H9 (cell line): ENCODE measurements around the gene GCNT2. TPM values are rescaled to one million over a fixed set of nuclear protein-coding genes. Genes with fewer than 3 reads are reported as not detected.

Experiments
- DNase-seq: peaks from one replicate; pipeline ENCODE4 v3.0.0-alpha.2; 2017
- H2AFZ ChIP-seq: one replicate; pipeline ENCODE4 v1.6.1; 2013; ENCODE audit warnings: mild to moderate bottlenecking, low read length, control low read depth, moderate library complexity
- H2AK5ac ChIP-seq: 2 replicates; pipeline ENCODE4 v1.6.1; 2013; ENCODE audit warnings: low read length, control low read depth, mixed read lengths; ENCODE audit not compliant: insufficient read length
- H2BK120ac ChIP-seq: one replicate; pipeline ENCODE4 v1.6.1; 2013; ENCODE audit warnings: low read depth, mild to moderate bottlenecking, low read length, control low read depth, inconsistent platforms; ENCODE audit not compliant: poor library complexity, severe bottlenecking
- H2BK12ac ChIP-seq: 2 replicates; pipeline ENCODE4 v1.6.1; 2013; ENCODE audit warnings: low read length, control low read depth, mixed read lengths, low read depth; ENCODE audit not compliant: insufficient read length
- H2BK15ac ChIP-seq: 2 replicates; pipeline ENCODE4 v1.6.1; 2013; ENCODE audit warnings: low read depth, low read length, control low read depth
- H2BK20ac ChIP-seq: one replicate; pipeline ENCODE4 v1.6.1; 2013; ENCODE audit warnings: low read depth, mild to moderate bottlenecking, low read length, control low read depth, inconsistent platforms; ENCODE audit not compliant: poor library complexity, severe bottlenecking
- H2BK5ac ChIP-seq: 2 replicates; pipeline ENCODE4 v1.6.1; 2013; ENCODE audit warnings: low read length, control low read depth, mixed read lengths; ENCODE audit not compliant: insufficient read length
- H3K14ac ChIP-seq: 2 replicates; pipeline ENCODE4 v1.6.1; 2013; ENCODE audit warnings: low read length, control low read depth; ENCODE audit not compliant: insufficient read depth
- H3K18ac ChIP-seq: 2 replicates; pipeline ENCODE4 v1.6.1; 2013; ENCODE audit warnings: low read depth, mild to moderate bottlenecking, mixed read lengths, low read length, control low read depth; ENCODE audit not compliant: insufficient read length
- H3K23ac ChIP-seq: 2 replicates; pipeline ENCODE4 v1.6.1; 2013; ENCODE audit warnings: low read length, control low read depth, mixed read lengths, low read depth; ENCODE audit not compliant: insufficient read length
- H3K23me2 ChIP-seq: 2 replicates; pipeline ENCODE4 v1.6.1; 2013; ENCODE audit warnings: low read depth, mild to moderate bottlenecking, mixed read lengths, low read length, control low read depth; ENCODE audit not compliant: insufficient read length, poor library complexity, severe bottlenecking
- H3K27ac ChIP-seq: 2 replicates; pipeline ENCODE4 v1.5.1; 2013; ENCODE audit warnings: low read length, control low read depth, mixed read lengths, low read depth; ENCODE audit not compliant: insufficient read length
- H3K27me3 ChIP-seq: 2 replicates; pipeline ENCODE4 v1.6.1; 2013; ENCODE audit warnings: low read length, control low read depth, inconsistent platforms; ENCODE audit not compliant: insufficient read depth
- H3K4ac ChIP-seq: 2 replicates; pipeline ENCODE4 v1.6.1; 2013; ENCODE audit warnings: low read depth, mild to moderate bottlenecking, control low read depth, inconsistent platforms, low read length, moderate library complexity
- H3K4me1 ChIP-seq: 2 replicates; pipeline ENCODE4 v1.6.1; 2013; ENCODE audit warnings: low read length, control low read depth, inconsistent platforms; ENCODE audit not compliant: insufficient read depth
- H3K4me2 ChIP-seq: 2 replicates; pipeline ENCODE4 v1.6.1; 2013; ENCODE audit warnings: low read length, control low read depth, mixed read lengths; ENCODE audit not compliant: insufficient read length, insufficient read depth
- H3K56ac ChIP-seq: 2 replicates; pipeline ENCODE4 v1.6.1; 2013; ENCODE audit warnings: low read depth, mild to moderate bottlenecking, mixed read lengths, low read length, control low read depth; ENCODE audit not compliant: insufficient read length
- H3K79me1 ChIP-seq: 2 replicates; pipeline ENCODE4 v1.6.1; 2013; ENCODE audit warnings: low read depth, mild to moderate bottlenecking, moderate library complexity, low read length, control low read depth, inconsistent platforms; ENCODE audit not compliant: insufficient read depth, poor library complexity, severe bottlenecking
- H3K79me2 ChIP-seq: 2 replicates; pipeline ENCODE4 v1.6.1; 2013; ENCODE audit warnings: low read length, control low read depth, inconsistent platforms; ENCODE audit not compliant: insufficient read depth
- H3K9ac ChIP-seq: 2 replicates; pipeline ENCODE4 v1.6.1; 2013; ENCODE audit warnings: low read length, control low read depth, mixed read lengths; ENCODE audit not compliant: insufficient read length; ENCODE audit errors: extremely low read depth
- H3K9me3 ChIP-seq: one replicate; pipeline ENCODE4 v1.6.1; 2013; ENCODE audit warnings: low read depth, low read length, inconsistent platforms; ENCODE audit not compliant: control insufficient read depth
- H3T11ph ChIP-seq: one replicate; pipeline ENCODE4 v1.6.1; 2013; ENCODE audit warnings: mild to moderate bottlenecking, low read length, control low read depth, inconsistent platforms
- H4K20me1 ChIP-seq: one replicate; pipeline ENCODE4 v1.6.1; 2013; ENCODE audit not compliant: control insufficient read depth, insufficient read length, insufficient read depth
- H4K5ac ChIP-seq: 2 replicates; pipeline ENCODE4 v1.6.1; 2013; ENCODE audit warnings: low read depth, mild to moderate bottlenecking, mixed read lengths, low read length, control low read depth; ENCODE audit not compliant: insufficient read length
- H4K8ac ChIP-seq: replicated peaks from 2 replicates; pipeline ENCODE4 v1.6.1; 2013; ENCODE audit warnings: low read length, control low read depth, mixed read lengths, low read depth; ENCODE audit not compliant: insufficient read length
- H4K91ac ChIP-seq: 2 replicates; pipeline ENCODE4 v1.6.1; 2013; ENCODE audit warnings: low read depth, mild to moderate bottlenecking, moderate library complexity, mixed read lengths, low read length, control low read depth; ENCODE audit not compliant: insufficient read length
- H3K27ac Mint-ChIP-seq, 3 experiments: 2 replicates in 2 of 3; 3 replicates in 1 of 3; pipeline ENCODE4 v1.8.0; 2020 to 2021; ENCODE audit warnings: mixed read lengths in 3 of 3, mild to moderate bottlenecking in 1 of 3, moderate library complexity in 1 of 3
- H3K27me3 Mint-ChIP-seq: 2 replicates; pipeline ENCODE4 v1.8.0; 2021; ENCODE audit warnings: low read depth, mild to moderate bottlenecking, moderate library complexity, mixed read lengths
- H3K36me3 Mint-ChIP-seq, 3 experiments: 2 replicates in 2 of 3; 3 replicates in 1 of 3; pipeline ENCODE4 v1.8.0; 2020 to 2021; ENCODE audit warnings: low read depth in 3 of 3, mixed read lengths in 3 of 3; ENCODE audit not compliant: insufficient read depth in 1 of 3
- H3K4me1 Mint-ChIP-seq, 2 experiments: 2 replicates each; pipeline ENCODE4 v1.8.0; 2020; ENCODE audit warnings: mixed read lengths in 2 of 2
- H3K4me3 Mint-ChIP-seq, 2 experiments: 2 replicates in 1 of 2; 3 replicates in 1 of 2; pipeline ENCODE4 v1.8.0; 2020 to 2021; ENCODE audit warnings: mild to moderate bottlenecking in 2 of 2, mixed read lengths in 2 of 2, moderate library complexity in 1 of 2
- H3K9me3 Mint-ChIP-seq, 2 experiments: 2 replicates in 1 of 2; 3 replicates in 1 of 2; pipeline ENCODE4 v1.8.0; 2020; ENCODE audit warnings: mild to moderate bottlenecking in 2 of 2, mixed read lengths in 2 of 2, moderate library complexity in 1 of 2
- WGBS: extraction: QIAGEN DNeasy Blood & Tissue Kit; methylation state at CpG from one replicate; pipeline ENCODE4 v1.1.7; 2013; ENCODE audit warnings: missing lambda C conversion rate, low lambda C conversion rate, mixed read lengths; ENCODE audit not compliant: insufficient read length; ENCODE audit errors: extremely low coverage; 5-methylcytosine and 5-hydroxymethylcytosine counted together
- total RNA-seq: library from RNA; stranded (reverse); gene quantifications from 2 replicates; pipeline ENCODE4 v1.2.1, GENCODE V29; 2021
- TF ChIP-seq, protein P1 (sequence below): fragments of 200-600 bp; sonication (generic); conservative IDR thresholded peaks from 3 replicates; pipeline ENCODE4 v1.8.0; 2021; ENCODE audit warnings: antibody characterized with exemption, mild to moderate bottlenecking

Gene GCNT2
- total RNA-seq, 1 experiment from 2014 or later: 41.7 TPM

DNA sequence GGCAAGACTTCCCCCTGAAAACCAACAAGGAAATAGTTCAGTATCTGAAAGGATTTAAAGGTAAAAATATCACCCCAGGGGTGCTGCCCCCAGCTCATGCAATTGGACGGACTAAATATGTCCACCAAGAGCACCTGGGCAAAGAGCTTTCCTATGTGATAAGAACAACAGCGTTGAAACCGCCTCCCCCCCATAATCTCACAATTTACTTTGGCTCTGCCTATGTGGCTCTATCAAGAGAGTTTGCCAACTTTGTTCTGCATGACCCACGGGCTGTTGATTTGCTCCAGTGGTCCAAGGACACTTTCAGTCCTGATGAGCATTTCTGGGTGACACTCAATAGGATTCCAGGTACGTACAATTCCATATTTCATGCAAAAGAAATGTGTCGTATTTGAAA is 35.8 kb downstream of the GCNT2 start:
- Histone ChIP-seq H3K4ac (no peak overlapping the region), H3K79me2 (peaks cover 36% of the 10 kb centered on the region; the same call in 1 of the 2 replicates), H3K9me3 (no peaks in the 10 kb centered on the region), H3T11ph (no peak overlapping the region), H2AK5ac (no peak overlapping the region), H3K23me2 (peaks cover 30% of the 10 kb centered on the region), H4K91ac (no peak overlapping the region), H2BK15ac (no peak overlapping the region), H4K20me1 (no peaks in the 10 kb centered on the region), H3K9ac (peak overlapping the region; percentile 82), H2BK5ac (no peak overlapping the region), H3K4me1 (peaks cover 5% of the 10 kb centered on the region; the same call in 1 of the 2 replicates), H3K18ac (no peak overlapping the region), H3K27ac (no peak overlapping the region), H3K79me1 (no peaks in the 10 kb centered on the region), H3K27me3 (no peaks in the 10 kb centered on the region), H2AFZ (no peak overlapping the region), H4K5ac (no peak overlapping the region), H3K56ac (no peak overlapping the region), H4K8ac (no peak overlapping the region), H2BK120ac (no peak overlapping the region), H3K23ac (no peak overlapping the region), H2BK20ac (no peak overlapping the region), H2BK12ac (no peak overlapping the region), H3K4me2 (peak overlapping the region; percentile 85), H3K14ac (no peak overlapping the region)
- TF ChIP-seq, protein P1, sequence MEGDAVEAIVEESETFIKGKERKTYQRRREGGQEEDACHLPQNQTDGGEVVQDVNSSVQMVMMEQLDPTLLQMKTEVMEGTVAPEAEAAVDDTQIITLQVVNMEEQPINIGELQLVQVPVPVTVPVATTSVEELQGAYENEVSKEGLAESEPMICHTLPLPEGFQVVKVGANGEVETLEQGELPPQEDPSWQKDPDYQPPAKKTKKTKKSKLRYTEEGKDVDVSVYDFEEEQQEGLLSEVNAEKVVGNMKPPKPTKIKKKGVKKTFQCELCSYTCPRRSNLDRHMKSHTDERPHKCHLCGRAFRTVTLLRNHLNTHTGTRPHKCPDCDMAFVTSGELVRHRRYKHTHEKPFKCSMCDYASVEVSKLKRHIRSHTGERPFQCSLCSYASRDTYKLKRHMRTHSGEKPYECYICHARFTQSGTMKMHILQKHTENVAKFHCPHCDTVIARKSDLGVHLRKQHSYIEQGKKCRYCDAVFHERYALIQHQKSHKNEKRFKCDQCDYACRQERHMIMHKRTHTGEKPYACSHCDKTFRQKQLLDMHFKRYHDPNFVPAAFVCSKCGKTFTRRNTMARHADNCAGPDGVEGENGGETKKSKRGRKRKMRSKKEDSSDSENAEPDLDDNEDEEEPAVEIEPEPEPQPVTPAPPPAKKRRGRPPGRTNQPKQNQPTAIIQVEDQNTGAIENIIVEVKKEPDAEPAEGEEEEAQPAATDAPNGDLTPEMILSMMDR: no peak
- peak overlapping the region; percentile 89 to 97 for H3K4me3 Mint-ChIP-seq
- peak overlapping the region in 1 of 3 experiments; percentile 99; a peak in 2 of 7 replicates for H3K27ac Mint-ChIP-seq
- H3K9me3 Mint-ChIP-seq: no peaks in the 10 kb centered on the region
- DNase-seq: no peak
- H3K4me1 Mint-ChIP-seq: peaks cover 79 to 86% of the 10 kb centered on the region in 2 experiments
- no CpG with 5 or more reads among the region's 6 CpGs for WGBS
- H3K27me3 Mint-ChIP-seq: no peaks in the 10 kb centered on the region
- H3K36me3 Mint-ChIP-seq: peaks cover 6 to 15% (median 10%) of the 10 kb centered on the region in 3 experiments; a peak in 5 of 7 replicates
